ENCODE measurements around the gene TENT5A.

TENT5A gene

DNA sequence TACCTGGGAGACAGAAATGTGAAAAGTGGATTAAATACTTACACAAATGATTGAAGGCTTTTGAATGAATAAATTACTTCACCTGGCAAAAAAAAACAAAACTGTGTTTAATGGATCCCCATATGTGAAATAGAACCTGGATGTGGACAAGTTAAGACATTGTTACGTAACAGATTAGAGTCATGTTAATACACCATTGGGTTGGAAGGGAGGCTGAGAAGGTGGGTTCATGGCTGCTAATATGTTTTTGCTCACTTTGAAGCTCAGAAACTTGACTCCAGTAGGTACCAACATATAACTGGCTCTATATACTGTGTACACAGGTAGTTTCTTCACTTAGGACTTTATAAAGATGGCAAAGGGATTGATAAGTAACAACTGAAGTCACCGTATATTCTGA, 21.4 kb upstream of the TENT5A start:
- intact Hi-C loops (cut with DNase I): no loop called here
- no peak for DNase-seq

DNA sequence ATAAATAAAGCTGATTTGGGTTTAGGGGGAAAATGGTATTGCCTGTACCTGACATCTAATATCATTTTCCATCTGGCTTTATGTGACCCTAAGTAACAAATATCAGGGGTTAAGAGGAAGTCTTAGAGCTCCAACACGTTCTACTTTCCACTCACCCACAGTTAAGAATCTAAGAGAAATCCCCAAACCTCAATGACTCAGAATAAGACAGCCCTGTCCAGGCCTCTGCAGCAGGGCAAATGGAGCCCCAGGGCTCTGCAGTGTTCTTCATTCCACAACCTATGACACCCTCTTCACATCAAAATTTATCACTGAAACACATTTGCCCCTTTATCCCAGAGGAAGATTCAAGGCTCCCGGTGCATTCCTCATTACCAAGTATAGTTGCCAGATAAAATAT, 20.3 kb upstream of the TENT5A start:
- intact Hi-C loops (cut with DNase I): no loop called here
- no peak for DNase-seq

DNA sequence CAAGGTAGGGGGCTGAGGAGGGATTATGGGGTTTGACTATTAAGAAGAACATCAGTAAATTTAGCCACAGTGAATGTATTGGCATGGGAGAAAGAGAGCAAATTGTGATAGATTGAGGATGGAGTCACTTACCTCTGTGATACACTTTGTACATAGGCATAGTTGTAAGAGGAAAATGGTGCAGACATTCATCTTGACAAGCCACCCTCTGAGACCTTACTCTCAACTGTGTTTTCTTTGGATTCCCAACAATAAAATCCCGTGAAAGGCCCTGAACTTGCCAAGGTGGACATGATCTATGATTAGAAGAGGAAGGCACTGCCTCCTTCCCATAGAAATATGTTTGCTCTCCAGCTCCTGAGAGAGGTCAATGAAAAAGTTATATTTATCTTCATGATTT, 18.6 kb upstream of the TENT5A start:
- DNase-seq: no peak
- intact Hi-C loops (cut with DNase I): no loop called here

DNA sequence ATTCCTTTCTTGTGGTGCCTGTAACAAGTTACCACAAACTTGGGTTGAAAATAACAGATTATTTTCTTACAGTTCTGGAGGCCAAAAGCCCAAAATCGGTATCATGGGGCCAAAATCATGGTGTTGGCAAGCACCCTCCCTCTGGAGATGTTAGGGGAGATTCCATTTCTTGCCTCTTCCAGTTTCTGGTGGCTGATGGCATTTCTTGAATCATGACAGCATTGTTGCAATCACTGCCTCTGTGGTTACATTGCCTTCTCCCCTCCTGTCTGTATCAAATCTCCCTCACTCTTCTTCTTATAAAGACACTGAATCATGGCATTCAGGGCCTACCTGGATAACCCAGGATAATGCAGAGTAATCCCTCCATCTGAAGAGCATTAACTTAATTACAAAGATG, 17.9 kb upstream of the TENT5A start:
- intact Hi-C loops (cut with DNase I): no loop called here

DNA sequence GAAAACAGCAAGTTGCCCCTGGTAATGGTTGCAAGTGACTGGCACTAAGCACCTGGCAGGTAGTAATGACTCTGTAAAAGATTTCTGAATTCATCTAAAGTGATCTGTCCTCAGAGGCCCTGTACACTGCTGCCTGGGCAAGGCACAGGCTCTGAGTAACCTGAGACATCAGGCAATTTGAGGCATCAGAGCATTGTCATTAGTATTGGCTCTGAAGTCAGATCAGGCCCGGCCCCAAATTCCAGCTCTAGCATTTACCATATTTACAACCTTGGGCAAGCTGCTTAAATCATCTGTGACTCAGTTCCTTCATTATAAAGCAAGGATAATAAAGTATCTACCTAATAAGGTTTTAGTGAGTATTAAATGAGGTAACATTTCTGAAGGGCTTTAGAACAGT, 17.3 kb upstream of the TENT5A start:
- intact Hi-C loops (cut with DNase I): no loop called here
- no peak for DNase-seq

More for the DNA sequence above, 17.9 kb upstream of the TENT5A start:
- DNase-seq: no peak

DNA sequence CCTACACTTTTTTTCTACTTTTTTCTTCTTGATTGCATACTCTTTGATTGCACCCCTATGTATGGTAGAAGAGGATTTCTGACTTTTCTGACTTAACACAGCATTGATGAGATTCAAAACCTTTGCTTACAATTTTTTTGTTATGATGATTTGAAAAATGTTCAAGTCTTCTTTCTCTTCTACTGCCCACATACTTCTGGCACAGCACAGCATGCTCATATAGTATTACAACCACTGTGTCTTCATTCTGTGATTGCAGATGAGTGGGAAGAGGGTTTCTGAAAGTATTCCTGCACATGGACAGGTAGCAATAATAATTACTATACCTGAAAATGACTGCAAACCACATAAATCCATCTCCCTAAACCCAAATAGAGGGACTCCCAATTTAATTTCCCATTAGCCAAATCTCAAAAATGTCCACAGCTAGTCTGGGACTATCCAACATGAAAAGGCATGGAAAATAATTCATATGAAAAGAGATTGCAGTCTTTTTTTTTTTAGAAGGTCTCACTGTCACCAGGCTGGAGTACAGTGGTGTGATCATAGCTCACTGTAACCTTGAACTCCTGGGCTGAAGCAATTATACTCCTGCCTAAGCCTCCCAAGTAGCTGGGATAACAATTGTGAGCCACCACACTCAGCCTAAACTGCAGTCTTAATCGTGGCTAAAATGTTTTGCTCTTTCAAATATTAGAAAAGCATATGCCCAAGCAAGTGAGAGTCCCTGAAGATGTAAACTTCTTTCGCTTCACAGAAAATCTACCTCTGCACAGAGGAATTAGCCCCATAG, 15.9 kb upstream of the TENT5A start:
- intact Hi-C loops (cut with DNase I): no loop called here
- DNase-seq: no peak

DNA sequence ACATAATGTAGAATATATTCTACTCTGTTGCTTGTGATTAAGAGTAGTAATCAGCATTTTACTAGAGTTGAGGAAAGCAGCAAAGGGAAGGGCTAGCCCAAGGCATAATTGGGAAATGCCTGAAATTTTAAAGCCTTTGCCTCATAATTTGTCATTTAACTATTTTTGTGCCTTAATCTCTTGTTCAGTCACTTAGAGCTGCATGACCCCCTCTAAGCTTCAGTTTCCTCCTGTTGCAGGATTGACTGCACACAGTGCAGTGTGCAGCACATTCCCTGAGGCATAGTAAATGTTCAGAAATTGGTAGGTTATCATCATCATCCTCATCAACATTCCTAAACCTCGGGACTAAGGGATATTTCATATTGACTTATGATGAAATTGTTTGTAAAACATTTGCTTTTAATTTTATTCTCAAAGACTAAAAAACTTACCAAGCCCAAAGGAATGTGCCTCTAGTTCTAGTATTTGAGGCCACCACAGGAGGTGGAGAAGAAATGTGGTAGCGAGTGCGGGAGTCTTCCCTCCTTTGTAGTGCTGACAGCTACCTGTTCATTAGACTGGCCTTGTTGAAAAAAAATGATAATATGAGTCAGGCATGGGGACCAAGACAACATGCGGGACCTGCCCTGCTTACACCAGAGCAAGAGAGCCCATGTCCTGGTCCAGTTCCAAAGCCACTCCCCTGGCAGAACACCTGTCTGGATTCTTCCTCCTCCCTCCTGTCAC, 14.8 kb upstream of the TENT5A start:
- no peak for DNase-seq

DNA sequence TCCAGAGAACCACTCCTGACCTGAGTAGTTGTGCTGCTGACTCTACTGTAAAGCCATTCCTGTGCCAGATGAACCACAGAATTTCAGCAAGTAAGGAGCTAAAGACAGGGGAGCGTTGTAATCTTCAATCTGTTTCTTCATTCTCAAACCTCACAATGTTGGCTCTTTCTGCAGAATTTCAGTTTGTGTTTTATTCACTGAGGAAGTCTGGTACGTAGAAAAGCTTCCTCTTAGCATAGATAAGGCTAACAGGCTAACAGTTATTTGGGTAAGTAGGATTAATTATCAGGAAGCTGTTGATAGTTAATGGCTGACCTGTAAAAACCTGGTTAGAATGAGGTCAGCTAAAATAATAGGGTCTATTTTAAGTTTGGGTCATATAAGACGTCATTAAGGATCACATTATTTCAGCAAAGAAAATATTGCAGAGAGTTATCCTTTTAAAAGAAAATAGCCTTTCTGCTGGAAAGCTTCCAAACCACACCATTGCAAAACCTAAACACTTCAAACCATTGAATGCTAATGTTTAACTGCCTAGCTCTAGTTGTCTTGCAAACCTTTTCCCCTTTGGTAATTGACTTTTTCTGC, 14.1 kb upstream of the TENT5A start:
- no peak for DNase-seq
- intact Hi-C loops (cut with DNase I): no loop called here

More for the DNA sequence above, 14.8 kb upstream of the TENT5A start:
- intact Hi-C loops (cut with DNase I): no loop called here

DNA sequence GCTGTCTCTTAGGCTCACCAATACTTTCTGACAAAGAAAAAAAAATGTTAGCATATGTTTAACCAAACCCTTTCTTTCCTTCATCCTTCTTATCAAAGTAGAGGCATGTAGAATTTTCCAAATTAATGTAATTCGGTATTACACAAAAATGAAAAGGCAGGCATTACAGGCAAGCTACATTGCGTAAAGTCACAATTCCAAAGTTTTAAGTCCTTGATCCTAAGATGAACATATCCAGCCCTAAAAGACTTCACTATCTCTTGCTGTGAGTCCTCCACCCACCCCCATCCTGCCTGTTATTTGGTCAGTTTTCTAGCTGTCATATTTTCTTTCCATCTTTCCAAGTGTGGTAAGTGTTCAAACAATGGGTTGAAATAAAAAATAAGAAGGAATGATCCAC, 12.1 kb upstream of the TENT5A start:
- intact Hi-C loops (cut with DNase I): no loop called here
- DNase-seq: no peak

DNA sequence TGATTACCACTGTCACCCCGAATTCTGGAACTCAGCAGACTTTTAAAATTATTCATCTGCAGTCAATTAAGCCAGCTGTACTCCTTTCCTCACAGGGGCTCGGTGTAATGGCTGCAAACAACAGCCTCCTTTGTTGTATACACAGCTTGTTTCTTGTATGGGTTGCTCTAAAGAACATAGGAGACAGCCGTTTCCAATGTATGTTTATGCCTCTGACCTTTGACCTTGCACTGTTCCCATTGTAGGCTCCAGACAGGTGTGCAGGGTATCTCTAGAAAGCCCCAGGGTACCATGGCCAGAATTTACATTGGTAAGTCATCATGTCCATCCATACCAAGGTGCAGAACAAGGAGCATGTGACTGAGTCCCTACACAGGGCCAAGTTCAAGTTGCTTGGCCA, 11.5 kb upstream of the TENT5A start:
- intact Hi-C loops (cut with DNase I): no loop called here

DNA sequence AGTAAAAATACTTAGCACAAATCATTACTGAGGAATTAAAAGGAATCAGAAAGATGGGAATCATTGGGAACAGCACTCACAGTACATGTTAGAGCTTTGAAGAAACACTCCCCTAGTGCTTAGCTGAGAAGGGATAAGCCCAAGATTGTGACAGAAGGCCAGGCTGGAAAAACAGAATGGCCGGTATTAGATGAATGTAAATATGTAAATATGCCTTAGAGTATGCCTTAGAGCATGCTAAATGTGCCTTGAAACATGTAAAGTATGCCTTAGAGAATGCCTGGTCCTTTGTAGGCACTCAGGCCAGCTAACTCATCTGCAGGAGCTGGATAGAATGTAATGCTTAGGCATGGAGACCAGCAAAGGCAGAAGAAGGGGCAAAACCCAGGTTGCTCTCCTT, 10.6 kb upstream of the TENT5A start:
- intact Hi-C loops (cut with DNase I): no loop called here
- DNase-seq: no peak

More for the DNA sequence above, 11.5 kb upstream of the TENT5A start:
- no peak for DNase-seq

DNA sequence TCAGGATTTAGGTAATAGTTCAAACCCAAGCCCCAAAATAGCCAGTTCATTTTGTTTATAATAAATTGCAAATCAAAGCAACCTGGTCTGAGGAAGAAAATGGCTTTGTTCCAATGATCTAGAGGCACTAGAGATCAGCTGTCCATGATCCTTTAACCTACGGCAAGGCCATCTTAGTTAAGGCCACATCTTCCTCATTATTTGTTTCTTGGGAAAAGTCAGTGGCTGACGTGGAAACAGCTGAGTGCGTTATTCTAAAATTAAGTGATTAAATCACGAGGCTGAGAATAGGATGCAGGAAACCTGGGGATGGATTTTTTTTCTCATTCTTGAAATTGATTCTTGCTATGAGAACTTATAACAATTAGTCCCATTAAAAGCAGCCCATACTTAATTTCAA, 10.1 kb upstream of the TENT5A start:
- no peak for DNase-seq
- intact Hi-C loops (cut with DNase I): no loop called here

DNA sequence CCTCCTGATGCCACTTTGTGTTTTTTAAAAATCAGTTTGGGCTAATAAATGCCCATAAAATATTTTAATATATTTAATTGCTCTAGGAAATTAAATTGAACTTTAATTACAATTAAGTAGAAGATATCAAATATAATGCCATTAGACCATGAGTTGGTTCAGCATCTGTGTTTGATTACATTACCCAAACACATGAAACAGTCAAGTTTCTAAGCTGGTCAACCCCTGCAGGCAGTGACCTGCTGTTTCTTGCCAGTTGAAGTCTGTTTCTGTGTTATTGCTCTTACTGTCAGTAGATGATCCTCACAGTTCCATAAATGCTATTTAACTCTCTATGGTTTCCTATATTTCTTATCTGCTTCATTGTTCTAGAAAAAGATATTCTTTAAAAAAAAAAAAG, 9.7 kb upstream of the TENT5A start:
- intact Hi-C loops (cut with DNase I): no loop called here
- no peak for DNase-seq

DNA sequence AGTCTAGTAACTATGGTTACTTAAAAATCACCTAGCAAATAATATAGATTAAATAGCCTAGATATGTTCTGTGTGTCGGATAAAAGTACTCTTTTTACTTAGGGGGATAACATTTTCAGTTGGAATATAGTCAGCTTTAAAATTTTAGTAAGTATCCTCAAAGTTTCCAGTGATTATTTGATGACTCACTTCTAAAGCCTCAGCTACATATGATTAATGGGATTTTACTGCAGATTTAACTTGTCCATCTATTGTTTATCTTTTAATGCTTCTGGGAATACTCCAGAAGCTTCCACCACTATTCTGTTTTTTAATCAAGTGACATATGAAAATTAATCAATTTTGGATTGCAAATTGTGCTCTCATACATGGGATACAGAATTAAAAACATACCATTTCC, 8.7 kb upstream of the TENT5A start:
- no peak for DNase-seq
- intact Hi-C loops (cut with DNase I): no loop called here

DNA sequence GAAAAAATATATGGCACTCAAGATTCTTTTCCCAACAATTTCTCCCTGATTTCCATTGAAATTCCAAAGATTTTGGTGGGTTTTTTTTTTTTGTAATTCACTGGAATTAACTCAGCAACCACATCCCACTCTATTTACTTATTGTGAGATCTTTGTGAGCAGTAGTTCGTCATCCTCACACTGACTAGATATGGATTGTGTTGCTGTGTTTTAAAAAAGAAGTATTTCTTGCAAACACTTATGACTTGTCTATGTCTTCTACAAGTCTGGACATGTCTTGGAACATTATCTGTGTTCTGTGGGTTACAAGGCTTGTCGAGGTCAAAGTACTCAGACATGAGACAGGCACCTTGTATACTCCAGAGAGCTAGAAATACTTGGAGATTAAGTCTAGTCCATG, 7.3 kb upstream of the TENT5A start:
- no peak for DNase-seq
- intact Hi-C loops (cut with DNase I): no loop called here

DNA sequence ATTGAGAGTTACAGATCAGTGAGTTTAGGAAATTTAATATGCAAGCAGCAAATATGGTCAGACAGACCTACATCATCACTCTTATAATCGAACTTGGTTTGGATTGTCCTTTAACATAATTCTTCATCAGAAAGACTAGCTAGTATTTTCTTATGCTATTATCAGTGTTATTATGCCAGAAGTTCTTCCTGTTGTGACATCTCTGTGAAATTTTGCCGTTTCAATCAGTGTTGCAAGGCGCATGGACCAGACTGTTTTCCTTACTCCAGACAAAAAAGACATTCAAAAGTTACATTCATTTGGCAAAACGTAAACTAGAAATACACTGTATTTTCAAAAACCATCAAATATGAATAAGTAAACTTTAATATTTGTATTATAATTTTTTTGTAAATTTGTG, 5.7 kb upstream of the TENT5A start:
- intact Hi-C loops (cut with DNase I): no loop called here
- DNase-seq: no peak

DNA sequence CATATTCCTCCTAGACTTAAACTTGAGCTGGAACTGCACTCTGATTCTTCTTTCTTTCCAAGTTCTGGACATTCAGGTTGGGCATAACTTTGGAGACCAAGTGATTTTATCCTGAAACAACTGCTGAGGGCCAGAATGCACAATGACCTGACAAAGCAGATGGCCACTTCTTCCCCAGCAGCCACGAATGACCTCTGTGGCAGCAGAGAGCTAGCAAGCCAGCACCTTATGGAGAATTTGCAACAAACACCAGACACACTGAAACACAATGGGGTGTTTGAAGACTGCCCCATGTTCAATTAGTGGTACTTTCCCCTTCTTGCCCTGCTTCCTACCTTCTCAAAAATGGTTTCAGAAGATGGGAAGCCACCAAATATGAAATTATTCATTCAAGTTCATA, 4.2 kb upstream of the TENT5A start:
- intact Hi-C loops (cut with DNase I): no loop called here
- no peak for DNase-seq

DNA sequence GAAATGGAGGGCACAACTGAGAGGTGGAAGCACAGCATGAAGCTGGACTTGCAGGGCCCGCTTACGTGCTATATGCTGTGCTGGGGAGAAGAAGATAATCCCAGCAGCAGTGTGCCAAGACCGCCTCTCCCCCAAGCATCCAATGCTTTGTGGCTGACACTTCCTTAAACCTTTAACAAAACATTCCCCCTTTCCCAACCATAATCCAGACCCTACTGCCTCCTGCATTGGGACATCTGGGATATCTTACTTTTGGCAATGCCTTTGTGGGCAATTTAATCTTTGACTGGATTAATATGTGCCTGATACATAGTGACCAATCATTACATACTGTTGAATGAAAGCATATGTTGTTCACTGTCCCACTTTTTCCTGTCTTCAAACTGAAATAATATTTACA, 3.1 kb upstream of the TENT5A start:
- DNase-seq: no peak
- intact Hi-C loops (cut with DNase I): no loop called here

DNA sequence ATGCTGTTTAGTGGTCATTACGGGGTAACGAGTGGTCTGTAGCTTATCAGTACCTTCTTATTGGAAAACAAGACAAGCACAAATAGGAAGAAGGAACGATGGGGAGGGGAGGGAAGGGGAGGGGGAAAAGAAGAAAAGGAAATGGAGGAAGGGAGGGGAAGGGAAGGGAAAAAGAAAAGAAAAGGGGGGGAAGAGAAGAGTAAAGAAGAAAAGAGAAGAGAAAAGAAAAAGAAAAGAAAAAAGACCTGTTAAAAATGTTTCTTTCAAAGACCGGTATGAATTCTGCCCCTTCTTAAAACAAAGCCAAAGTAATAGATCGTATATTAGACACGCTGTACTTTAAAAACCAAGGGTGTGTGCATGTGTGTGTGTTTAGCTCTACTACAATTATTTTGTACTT, 2.4 kb upstream of the TENT5A start:
- no peak for DNase-seq
- intact Hi-C loops (cut with DNase I): loop anchor here (5.0 kb wide), 1 partner anchor 137 kb away; no protein-coding TSS in a partner anchor
